IMR-90 (cell line): ENCODE data around the gene RAB31. TPM values are rescaled to one million over a fixed set of nuclear protein-coding genes. Genes with fewer than 3 reads are reported as not detected.

Experiments
- ATAC-seq: fragments of 200-7000 bp; cut with Tn5 transposase; 2 replicates; pipeline ENCODE4 v1.9.1; 2020; ENCODE audit warnings: low read depth, mild to moderate bottlenecking, moderate library complexity
- BruUV-seq: library from RNA; stranded (reverse); fragments of 400-500 nt; replicated peaks from 2 replicates; lab custom pipeline; 2021; lab: Mats Ljungman, UMichigan
- CTCF ChIA-PET: fragments of 300-600 bp; formaldehyde crosslinking; extraction: SDS; loops from one replicate; lab custom pipeline; 2021; ENCODE audit warnings: antibody characterized with exemption; lab: Yijun Ruan, JAX
- POLR2A ChIA-PET: fragments of 300-600 bp; sonication (Branson Sonifier 250); formaldehyde crosslinking; loops from one replicate; lab custom pipeline; 2022; ENCODE audit warnings: antibody characterized with exemption; ENCODE audit not compliant: unreplicated experiment; lab: Charles Lee
- DNase-seq: peaks from one replicate; pipeline ENCODE4 v3.0.0; 2013
- H2AFZ ChIP-seq: replicated peaks from 2 replicates; pipeline ENCODE3; 2013; ENCODE audit warnings: low read length, mild to moderate bottlenecking; ENCODE audit not compliant: poor library complexity
- H2AK5ac ChIP-seq: 2 replicates; pipeline ENCODE4 v1.6.1; 2013; ENCODE audit warnings: low read depth, low read length, inconsistent platforms
- H2AK9ac ChIP-seq: replicated peaks from 2 replicates; pipeline ENCODE3; 2013; ENCODE audit warnings: mild to moderate bottlenecking, low read depth, low read length, moderate library complexity; ENCODE audit not compliant: poor library complexity
- H2BK120ac ChIP-seq: 2 replicates; pipeline ENCODE4 v1.6.1; 2013; ENCODE audit warnings: low read depth, low read length, inconsistent platforms
- H2BK15ac ChIP-seq: 3 replicates; pipeline ENCODE4 v1.6.1; 2013; ENCODE audit warnings: low read depth, low read length, inconsistent platforms
- H2BK20ac ChIP-seq: 2 replicates; pipeline ENCODE4 v1.6.1; 2013; ENCODE audit warnings: low read depth, mild to moderate bottlenecking, inconsistent platforms, low read length, moderate library complexity
- H2BK5ac ChIP-seq: 2 replicates; pipeline ENCODE4 v1.6.1; 2013; ENCODE audit warnings: mild to moderate bottlenecking, low read depth, low read length, inconsistent platforms; ENCODE audit not compliant: poor library complexity, severe bottlenecking
- H3K14ac ChIP-seq: replicated peaks from 2 replicates; pipeline ENCODE4 v1.6.1; 2013; ENCODE audit warnings: low read depth, low read length, inconsistent platforms
- H3K18ac ChIP-seq: 2 replicates; pipeline ENCODE4 v1.6.1; 2013; ENCODE audit warnings: low read depth, low read length, control low read depth
- H3K23ac ChIP-seq: 2 replicates; pipeline ENCODE4 v1.6.1; 2013; ENCODE audit warnings: low read depth, low read length, inconsistent platforms
- H3K27ac ChIP-seq: 2 replicates; pipeline ENCODE4 v1.5.1; 2013; ENCODE audit warnings: mild to moderate bottlenecking, control low read depth, low read length; ENCODE audit not compliant: insufficient read depth
- H3K27me3 ChIP-seq: 2 replicates; pipeline ENCODE4 v1.6.1; 2013; ENCODE audit warnings: low read length; ENCODE audit not compliant: control insufficient read depth, insufficient read depth
- H3K36me3 ChIP-seq: 2 replicates; pipeline ENCODE4 v1.6.1; 2013; ENCODE audit warnings: low read length, mixed read lengths; ENCODE audit not compliant: control insufficient read depth, insufficient read depth
- H3K4ac ChIP-seq: 2 replicates; pipeline ENCODE4 v1.6.1; 2013; ENCODE audit warnings: low read depth, low read length, inconsistent platforms
- H3K4me1 ChIP-seq: 2 replicates; pipeline ENCODE4 v1.6.1; 2013; ENCODE audit warnings: low read length, mixed read lengths; ENCODE audit not compliant: control insufficient read depth, insufficient read depth
- H3K4me2 ChIP-seq: 2 replicates; pipeline ENCODE4 v1.6.1; 2013; ENCODE audit warnings: low read depth, mild to moderate bottlenecking, control low read depth, low read length, moderate library complexity
- H3K4me3 ChIP-seq: 2 replicates; pipeline ENCODE4 v1.5.1; 2013; ENCODE audit warnings: low read depth, mild to moderate bottlenecking, control low read depth, low read length, moderate library complexity; ENCODE audit not compliant: insufficient read depth
- H3K56ac ChIP-seq: 2 replicates; pipeline ENCODE4 v1.6.1; 2013; ENCODE audit warnings: low read length, inconsistent platforms; ENCODE audit not compliant: insufficient read depth; ENCODE audit errors: extremely low read depth
- H3K79me1 ChIP-seq, 2 experiments: 2 replicates each; pipeline ENCODE4 v1.6.1; 2013; ENCODE audit warnings: low read length in 2 of 2, inconsistent platforms in 1 of 2, low read depth in 1 of 2
- H3K9ac ChIP-seq: 2 replicates; pipeline ENCODE4 v1.6.1; 2013; ENCODE audit warnings: low read depth, low read length, control low read depth
- H3K9me1 ChIP-seq: 2 replicates; pipeline ENCODE4 v1.6.1; 2013; ENCODE audit warnings: low read length, inconsistent platforms; ENCODE audit not compliant: insufficient read depth
- H3K9me3 ChIP-seq: 2 replicates; pipeline ENCODE4 v1.6.1; 2013; ENCODE audit warnings: low read length; ENCODE audit not compliant: control insufficient read depth, insufficient read depth
- H4K20me1 ChIP-seq: 2 replicates; pipeline ENCODE4 v1.6.1; 2013; ENCODE audit warnings: low read length, inconsistent platforms; ENCODE audit not compliant: insufficient read depth
- H4K5ac ChIP-seq: 2 replicates; pipeline ENCODE4 v1.6.1; 2013; ENCODE audit warnings: mild to moderate bottlenecking, low read depth, low read length, control low read depth
- H4K8ac ChIP-seq, 2 experiments: 2 replicates each; pipeline ENCODE4 v1.6.1; 2013; ENCODE audit warnings: low read depth in 2 of 2, low read length in 2 of 2, control low read depth in 1 of 2, inconsistent platforms in 1 of 2
- H4K91ac ChIP-seq: 2 replicates; pipeline ENCODE4 v1.6.1; 2013; ENCODE audit warnings: low read depth, low read length, inconsistent platforms; ENCODE audit not compliant: insufficient read depth
- BHLHE40 ChIP-seq: fragments of 150-350 bp; IDR thresholded peaks from 2 replicates; pipeline ENCODE4 v1.6.1; 2016; ENCODE audit warnings: mild to moderate bottlenecking, low read depth, low read length
- CHD1 ChIP-seq: IDR thresholded peaks from 2 replicates; pipeline ENCODE4 v1.6.1; 2012; ENCODE audit warnings: low read depth, low read length, improper control_type of control experiment
- ELK1 ChIP-seq: fragments of 150-350 bp; IDR thresholded peaks from 2 replicates; pipeline ENCODE4 v1.6.1; 2016; ENCODE audit warnings: low read depth, mild to moderate bottlenecking, low read length, moderate library complexity, borderline replicate concordance
- MAFK ChIP-seq: IDR thresholded peaks from 2 replicates; pipeline ENCODE4 v1.6.1; 2012; ENCODE audit warnings: low read depth, low read length, improper control_type of control experiment
- MAZ ChIP-seq: IDR thresholded peaks from 2 replicates; pipeline ENCODE4 v1.6.1; 2012; ENCODE audit warnings: low read depth, mild to moderate bottlenecking, low read length, improper control_type of control experiment, moderate library complexity, borderline replicate concordance
- MXI1 ChIP-seq: IDR thresholded peaks from 2 replicates; pipeline ENCODE4 v1.6.1; 2012; ENCODE audit warnings: low read depth, mild to moderate bottlenecking, low read length, moderate library complexity, borderline replicate concordance
- NFE2L2 ChIP-seq: fragments of 150-350 bp; IDR thresholded peaks from 2 replicates; pipeline ENCODE4 v1.6.1; 2016; ENCODE audit warnings: low read depth, mild to moderate bottlenecking, low read length
- POLR2A ChIP-seq: IDR thresholded peaks from 2 replicates; pipeline ENCODE4 v1.6.1; 2012; ENCODE audit warnings: mild to moderate bottlenecking, low read depth, low read length
- RCOR1 ChIP-seq: IDR thresholded peaks from 2 replicates; pipeline ENCODE4 v1.6.1; 2012; ENCODE audit warnings: mild to moderate bottlenecking, low read length, improper control_type of control experiment; ENCODE audit not compliant: insufficient replicate concordance
- RFX5 ChIP-seq: IDR thresholded peaks from 2 replicates; pipeline ENCODE4 v1.8.0; 2012; ENCODE audit warnings: low read depth, mild to moderate bottlenecking, low read length, moderate library complexity
- SMC3 ChIP-seq: fragments of 150-350 bp; IDR thresholded peaks from 2 replicates; pipeline ENCODE4 v1.6.1; 2016; ENCODE audit warnings: low read depth, mild to moderate bottlenecking, antibody characterized with exemption, low read length, moderate library complexity
- WGBS, 2 experiments: methylation state at CpG; one replicate each; pipeline versions ENCODE4 v1.1.5 to v1.1.7; 2013; ENCODE audit warnings: missing lambda C conversion rate in 2 of 2; ENCODE audit not compliant: insufficient read length in 1 of 2; ENCODE audit errors: extremely low coverage in 2 of 2; 5-methylcytosine and 5-hydroxymethylcytosine counted together
- dilution Hi-C: fragments of 300-500 bp; cut with HindIII; formaldehyde crosslinking; loops from one replicate; pipeline ENCODE4 v1.14.3; 2018; ENCODE audit warnings: low sequenced_read_pairs; ENCODE audit not compliant: unreplicated experiment
- in situ Hi-C: fragments of 300-500 bp; cut with MboI; formaldehyde crosslinking; loops from 3 replicates; pipeline ENCODE4 v1.14.3; 2019; ENCODE audit warnings: low sequenced_read_pairs, inconsistent platforms, mixed read lengths
- intact Hi-C: fragments of 100-400 bp; cut with micrococcal nuclease; formaldehyde crosslinking; loops from 2 replicates; pipeline ENCODE4 v1.10.0; 2022
- polyA plus RNA-seq, 3 experiments: library from polyadenylated mRNA; depleted of rRNA; stranded (reverse); fragments of >200 nt; gene quantifications; 2 replicates each; pipeline ENCODE4 v1.2.3, GENCODE V29; 2012; ENCODE audit warnings: low replicate concordance in 1 of 3
- total RNA-seq: library from RNA; depleted of rRNA; stranded (reverse); fragments of >200 nt; gene quantifications from 2 replicates; pipeline ENCODE4 v1.2.3, GENCODE V29; 2012
- TF ChIP-seq, protein P1 (sequence below): conservative IDR thresholded peaks from 2 replicates; pipeline ENCODE4 v1.5.1; 2012; ENCODE audit warnings: mild to moderate bottlenecking, low read depth, low read length, improper control_type of control experiment

The RAB31 gene
- total and polyA plus RNA-seq, 2 of the 4 experiments (the other 2 are of a cell fraction): 13.8 to 26.9 TPM

DNA sequence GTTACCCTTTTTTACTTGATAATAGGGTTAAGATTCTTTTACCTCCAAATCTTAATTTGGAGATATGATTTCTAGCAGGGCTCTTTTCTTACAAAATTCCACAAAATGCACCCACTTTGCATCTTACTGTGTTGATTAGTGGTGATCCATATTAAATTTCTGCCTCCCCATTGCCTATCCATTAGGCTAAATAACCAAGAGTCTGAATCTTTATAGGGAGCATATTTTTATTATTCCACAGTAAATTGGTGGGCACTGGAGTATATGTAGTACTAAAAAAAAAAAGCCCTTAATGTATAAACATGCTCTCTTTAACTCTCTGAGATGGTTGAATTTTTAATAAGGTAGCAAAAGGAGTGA is 169.5 kb downstream of the RAB31 start (continued):
- TF ChIP-seq MXI1 (no peak), MAZ (no peak), BHLHE40 (no peak), RFX5 (no peak), POLR2A (no peak)

- Histone ChIP-seq H3K27ac (no peak overlapping the region), H2BK5ac (no peak overlapping the region), H3K4me1 (peaks cover 3% of the 10 kb centered on the region; the same call in 1 of the 2 replicates), H3K56ac (no peak overlapping the region), H4K20me1 (no peaks in the 10 kb centered on the region), H3K4me3 (no peak overlapping the region), H2BK20ac (no peak overlapping the region), H4K91ac (no peak overlapping the region), H3K4me2 (no peak overlapping the region), H2AK5ac (no peak overlapping the region), H2BK120ac (no peak overlapping the region), H4K8ac (no peak overlapping the region), H3K79me1 (no peaks in the 10 kb centered on the region), H4K5ac (no peak overlapping the region), H3K18ac (no peak overlapping the region), H3K23ac (no peak overlapping the region), H2AFZ (no peak overlapping the region), H3K9ac (no peak overlapping the region), H3K14ac (no peak overlapping the region), H3K9me1 (no peaks in the 10 kb centered on the region), H2BK15ac (no peak overlapping the region), H3K4ac (no peak overlapping the region), H3K27me3 (no peaks in the 10 kb centered on the region), H3K36me3 (no peaks in the 10 kb centered on the region), H2AK9ac (no peak overlapping the region), H3K9me3 (no peaks in the 10 kb centered on the region)
- dilution Hi-C loops: no loop called here
- no peak for ATAC-seq
- ChIA-PET POLR2A (no interaction called here), CTCF (no interaction called here)
- intact Hi-C loops: loop anchor here (10.0 kb wide), 1 partner anchor 57 kb away; no protein-coding TSS in a partner anchor
- BruUV-seq: no TSS peak
- in situ Hi-C loops: no loop called here
- whole genome bisulfite sequencing, 2 experiments: no CpG with 5 or more reads among the region's 1 CpG
- TF ChIP-seq CHD1 (no peak), POLR2A (no peak), RFX5 (no peak), RCOR1 (no peak), MAFK (no peak), ELK1 (no peak), SMC3 (no peak), NFE2L2 (no peak)
- TF ChIP-seq, protein P1, sequence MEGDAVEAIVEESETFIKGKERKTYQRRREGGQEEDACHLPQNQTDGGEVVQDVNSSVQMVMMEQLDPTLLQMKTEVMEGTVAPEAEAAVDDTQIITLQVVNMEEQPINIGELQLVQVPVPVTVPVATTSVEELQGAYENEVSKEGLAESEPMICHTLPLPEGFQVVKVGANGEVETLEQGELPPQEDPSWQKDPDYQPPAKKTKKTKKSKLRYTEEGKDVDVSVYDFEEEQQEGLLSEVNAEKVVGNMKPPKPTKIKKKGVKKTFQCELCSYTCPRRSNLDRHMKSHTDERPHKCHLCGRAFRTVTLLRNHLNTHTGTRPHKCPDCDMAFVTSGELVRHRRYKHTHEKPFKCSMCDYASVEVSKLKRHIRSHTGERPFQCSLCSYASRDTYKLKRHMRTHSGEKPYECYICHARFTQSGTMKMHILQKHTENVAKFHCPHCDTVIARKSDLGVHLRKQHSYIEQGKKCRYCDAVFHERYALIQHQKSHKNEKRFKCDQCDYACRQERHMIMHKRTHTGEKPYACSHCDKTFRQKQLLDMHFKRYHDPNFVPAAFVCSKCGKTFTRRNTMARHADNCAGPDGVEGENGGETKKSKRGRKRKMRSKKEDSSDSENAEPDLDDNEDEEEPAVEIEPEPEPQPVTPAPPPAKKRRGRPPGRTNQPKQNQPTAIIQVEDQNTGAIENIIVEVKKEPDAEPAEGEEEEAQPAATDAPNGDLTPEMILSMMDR: no peak
- no peak for DNase-seq
Measured at GRCh38 chr18:9878095-9878494, 170.0 kb downstream of the RAB31 start.
